GM15510 (cell line): Measurements from ENCODE around the gene CSH2.
"Not testable (repeated sequence)": the region's sequence is repeated elsewhere in the genome, so short reads cannot be mapped to it uniquely, and the experiment has no call there.

Experiments
- POLR2A ChIP-seq: IDR thresholded peaks from 3 replicates; pipeline ENCODE4 v1.6.1; 2011; ENCODE audit warnings: borderline replicate concordance; ENCODE audit not compliant: insufficient read length; ENCODE audit errors: extremely low read depth

Gene CSH2

GRCh38 chr17:63873577-63873976 lies at the start of gene CSH2:
Gene CSH2 (minus strand): TSS chr17:63873677. CDS start chr17:63873614, 63 bp downstream.
- TF ChIP-seq POLR2A, result not testable (repeated sequence)

DNA sequence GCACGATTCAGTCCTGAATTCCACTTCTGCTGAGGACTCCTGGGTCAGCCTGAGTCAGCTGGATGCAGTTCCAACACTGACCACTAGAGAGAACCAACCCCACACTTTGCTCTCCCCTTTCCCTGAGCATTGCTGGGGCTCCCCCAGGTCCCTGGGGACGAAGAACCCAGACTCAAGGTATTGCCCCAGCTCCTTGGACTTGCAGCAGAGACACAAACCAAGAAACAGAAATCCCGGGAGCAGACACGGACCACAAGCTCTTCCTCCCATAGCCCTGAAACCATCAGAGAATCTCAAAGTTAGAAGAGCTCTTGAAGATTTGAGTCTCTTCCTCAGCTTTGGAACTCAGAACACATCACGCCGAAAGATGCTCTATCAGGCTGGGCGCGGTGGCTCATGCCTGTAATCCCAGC lies 45.8 kb upstream of the CSH2 start:
- TF ChIP-seq POLR2A, result no peak

- not testable (repeated sequence) for TF ChIP-seq POLR2A
These were observed 45.4 kb upstream of the CSH2 start, which contains the start of gene GH1 for GRCh38 chr17:63918789-63919305. Gene GH1 (minus strand): TSS chr17:63918839. CDS start chr17:63918776, 63 bp downstream.

DNA sequence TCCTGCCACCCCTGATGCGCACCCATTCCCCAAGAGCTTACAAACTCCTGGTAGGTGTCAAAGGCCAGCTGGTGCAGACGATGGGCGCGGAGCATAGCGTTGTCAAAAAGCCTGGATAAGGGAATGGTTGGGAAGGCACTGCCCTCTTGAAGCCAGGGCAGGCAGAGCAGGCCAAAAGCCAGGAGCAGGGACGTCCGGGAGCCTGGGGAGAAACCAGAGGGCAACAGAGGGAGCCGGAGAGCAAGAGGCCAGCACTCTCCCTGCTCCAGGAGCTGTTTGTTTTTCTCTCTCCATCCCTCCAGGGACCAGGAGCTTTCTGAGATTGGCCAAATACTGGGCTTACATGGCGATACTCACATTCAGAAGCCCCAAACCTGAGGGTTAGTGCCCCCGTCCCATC lies 44.8 kb upstream of the CSH2 start:
- no peak for TF ChIP-seq POLR2A

DNA sequence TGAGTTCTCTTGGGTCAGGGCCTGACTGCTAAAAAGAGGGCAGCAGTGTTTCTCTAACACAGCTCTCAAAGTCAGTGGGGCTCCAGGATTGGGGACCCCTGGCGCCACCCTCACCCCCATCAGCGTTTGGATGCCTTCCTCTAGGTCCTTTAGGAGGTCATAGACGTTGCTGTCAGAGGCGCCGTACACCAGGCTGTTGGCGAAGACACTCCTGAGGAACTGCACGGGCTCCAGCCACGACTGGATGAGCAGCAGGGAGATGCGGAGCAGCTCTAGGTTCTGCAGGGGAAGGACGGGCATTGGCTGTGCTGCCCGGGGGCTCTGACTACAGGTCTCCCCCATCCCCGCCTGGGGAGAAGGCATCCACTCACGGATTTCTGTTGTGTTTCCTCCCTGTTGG lies 44.2 kb upstream of the CSH2 start:
- TF ChIP-seq POLR2A, result no peak

- no peak for TF ChIP-seq POLR2A
These were observed 43.2 kb upstream of the CSH2 start for GRCh38 chr17:63916566-63917185.

DNA sequence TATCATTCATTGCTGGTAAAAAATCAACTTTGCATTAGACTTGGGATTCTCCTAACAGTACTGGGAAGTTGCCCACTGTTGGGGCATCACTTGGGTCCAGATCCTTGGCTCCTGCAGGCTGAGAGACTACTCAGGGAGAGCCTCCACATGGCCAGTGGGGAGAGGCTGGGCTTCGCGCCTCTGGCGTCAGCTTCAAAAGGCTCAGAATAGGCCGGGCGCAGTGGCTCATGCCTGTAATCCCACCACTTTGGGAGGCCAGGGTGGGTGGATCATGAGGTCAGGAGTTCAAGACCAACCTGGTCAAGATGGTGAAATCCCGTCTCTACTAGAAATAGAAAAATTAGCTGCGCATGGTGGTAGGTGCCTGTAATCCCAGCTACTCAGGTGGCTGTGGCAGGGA lies 41.0 kb upstream of the CSH2 start:
- no peak for TF ChIP-seq POLR2A

DNA sequence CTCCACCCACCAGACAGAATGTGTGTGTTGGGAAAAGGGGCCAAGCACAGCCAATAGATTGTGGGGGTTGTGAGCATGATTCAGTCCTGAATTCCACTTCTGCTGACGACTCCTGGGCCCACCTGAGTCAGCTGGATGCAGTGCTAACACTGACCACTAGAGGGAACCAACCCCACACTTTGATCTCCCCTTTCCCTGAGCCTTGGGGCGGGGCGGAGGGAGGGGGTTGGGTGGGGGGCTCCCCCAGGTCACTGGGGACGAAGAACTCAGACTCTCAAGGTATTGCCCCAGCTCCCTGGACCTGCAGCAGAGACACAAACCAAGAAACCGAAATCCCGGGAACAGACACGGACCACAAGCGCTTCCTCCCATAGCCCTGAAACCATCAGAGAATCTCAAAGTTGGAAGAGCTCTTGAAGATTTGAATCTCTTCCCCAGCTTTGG lies 38.2 kb upstream of the CSH2 start:
- TF ChIP-seq POLR2A, result no peak

- no peak for TF ChIP-seq POLR2A
These were observed 37.7 kb upstream of the CSH2 start, which contains the start of gene CSHL1 for GRCh38 chr17:63911041-63911635. Gene CSHL1 (minus strand): TSS chr17:63911258. CDS start chr17:63911196, 62 bp downstream.

- no peak for TF ChIP-seq POLR2A
These were observed 36.6 kb upstream of the CSH2 start for GRCh38 chr17:63910096-63910495.

GRCh38 chr17:63896524-63897354 lies 23.3 kb upstream of the CSH2 start, which contains the start of gene CSH1:
Gene CSH1 (minus strand): TSS chr17:63896574. CDS start chr17:63896511, 63 bp downstream.
- not testable (repeated sequence) for TF ChIP-seq POLR2A

DNA sequence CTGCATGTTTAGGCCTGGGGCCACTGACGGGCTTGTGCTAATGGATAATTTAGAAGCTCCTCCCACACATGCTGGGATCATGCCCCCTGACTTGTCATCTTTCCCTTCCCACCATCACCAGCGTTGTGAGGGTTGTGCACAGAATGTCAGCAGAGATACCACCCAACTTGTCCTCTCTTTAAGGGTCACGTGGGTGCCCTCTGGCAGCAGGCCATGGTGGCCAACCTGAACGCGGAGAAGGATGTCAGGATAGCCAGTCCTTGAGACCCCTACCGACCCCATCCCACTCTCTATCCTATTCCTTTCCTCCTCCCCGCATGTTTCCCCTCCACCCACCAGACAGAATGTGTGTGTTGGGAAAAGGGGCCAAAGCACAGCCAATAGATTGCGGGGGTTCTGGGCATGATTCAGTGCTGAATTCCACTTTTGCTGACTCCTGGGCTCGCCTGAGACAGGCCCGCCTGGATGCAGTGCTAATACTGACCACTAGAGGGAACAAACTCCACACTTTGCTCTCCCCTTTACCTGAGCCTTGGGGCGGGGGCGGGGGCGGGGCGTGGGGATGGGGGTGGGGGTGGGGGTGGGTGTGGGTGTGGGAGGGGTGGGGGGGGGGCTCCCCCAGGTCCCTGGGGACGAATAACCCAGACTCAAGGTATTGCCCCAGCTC lies 8.6 kb upstream of the CSH2 start, which contains the start of gene GH2:
GH2 (minus strand) TSS at position 10 of the 667 bp plus-strand sequence. CDS start 143 bp downstream, outside the sequence.
- no peak for TF ChIP-seq POLR2A

- TF ChIP-seq POLR2A, result no peak
These were observed 7.2 kb upstream of the CSH2 start for GRCh38 chr17:63880706-63881105.

GRCh38 chr17:63859257-63859656 lies 14.2 kb downstream of the CSH2 start:
- no peak for TF ChIP-seq POLR2A
